GM19239 (cell line): ENCODE data around the gene ASPG.
"Not testable (repeated sequence)": the region's sequence is repeated elsewhere in the genome, so short reads cannot be mapped to it uniquely, and the experiment has no call there.

Experiments
- DNase-seq: peaks from one replicate; pipeline ENCODE4 v3.0.0; 2011; ENCODE audit warnings: low spot score; ENCODE audit not compliant: insufficient read length
- FAIRE-seq: peaks from 2 replicates; lab custom pipeline; 2011; peaks lifted over from hg19 to GRCh38; lab: Jason Lieb, UNC

Gene ASPG

DNA sequence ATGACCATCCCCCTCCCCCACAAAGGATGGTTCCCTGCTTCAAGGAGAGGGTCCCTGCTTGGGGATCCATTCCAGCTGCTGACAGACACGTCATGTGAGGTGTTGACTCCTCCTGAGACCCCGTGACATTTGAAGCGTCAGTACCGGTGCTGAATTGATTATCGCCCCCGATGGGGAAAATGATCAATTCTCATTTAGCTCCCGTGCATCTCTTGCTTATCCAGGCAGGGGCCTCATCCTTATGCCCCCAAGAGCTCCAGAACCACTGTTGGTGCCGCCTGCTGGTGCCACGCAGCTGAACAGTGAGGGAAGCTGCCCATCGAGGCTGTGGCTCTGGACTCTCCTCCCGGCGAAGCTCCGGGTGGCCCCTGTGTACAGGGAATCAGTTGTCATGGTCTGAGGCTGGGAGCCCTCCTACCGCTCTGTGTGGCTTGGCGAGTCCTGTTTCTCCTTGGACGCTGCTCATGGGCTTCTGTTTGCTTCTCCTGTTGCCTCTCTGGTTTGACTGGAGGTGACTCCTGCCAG, 57.5 kb downstream of the ASPG start:
- no peak for FAIRE-seq
- no peak for DNase-seq

DNA sequence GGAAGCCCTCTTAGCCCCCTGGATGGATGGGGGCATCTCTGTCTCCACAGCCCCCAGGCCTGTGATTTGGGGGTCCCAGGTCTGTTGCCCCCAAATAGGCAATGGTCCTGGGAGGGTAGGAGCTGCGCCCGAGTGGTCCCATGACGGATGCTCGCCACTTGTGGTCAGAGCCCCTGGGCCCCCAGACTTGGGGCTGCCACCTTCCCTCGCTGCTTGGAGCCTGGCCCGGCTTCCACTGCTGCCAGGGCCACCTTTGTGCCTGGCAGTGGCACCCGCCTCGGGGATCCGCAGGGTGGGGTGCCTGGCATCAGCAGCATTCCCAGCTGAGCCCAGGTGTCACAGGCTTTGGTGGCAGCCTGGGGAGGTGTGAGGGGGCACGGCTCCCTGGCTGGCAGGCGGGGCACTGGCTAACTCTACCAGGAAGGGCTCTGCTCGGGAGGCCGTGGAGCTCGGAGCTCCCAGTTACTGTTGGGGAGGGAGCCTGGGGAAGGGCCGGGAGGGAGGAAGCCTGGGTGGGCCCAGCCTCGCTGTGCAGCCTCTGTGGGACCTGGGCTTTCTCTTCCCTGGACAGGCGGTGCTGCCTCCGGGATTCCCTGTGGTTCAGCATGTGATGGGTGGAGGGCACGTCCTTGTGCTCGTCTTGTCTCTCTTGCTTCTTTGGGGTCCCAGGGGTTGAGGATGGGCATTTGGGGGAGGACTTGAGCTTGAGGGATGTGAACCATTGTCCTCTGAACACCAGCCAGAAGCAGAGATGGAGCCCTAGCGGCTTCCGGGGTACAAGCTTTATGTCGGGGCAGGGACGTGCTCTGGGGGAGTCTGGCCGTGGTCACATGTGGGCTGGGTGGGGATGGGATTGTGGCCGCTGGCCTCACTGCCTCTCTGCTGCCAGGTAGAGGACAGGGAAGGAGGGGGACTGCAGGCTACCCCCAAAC, 58.3 kb downstream of the ASPG start:
- DNase-seq (no peak), FAIRE-seq (no peak)

DNA sequence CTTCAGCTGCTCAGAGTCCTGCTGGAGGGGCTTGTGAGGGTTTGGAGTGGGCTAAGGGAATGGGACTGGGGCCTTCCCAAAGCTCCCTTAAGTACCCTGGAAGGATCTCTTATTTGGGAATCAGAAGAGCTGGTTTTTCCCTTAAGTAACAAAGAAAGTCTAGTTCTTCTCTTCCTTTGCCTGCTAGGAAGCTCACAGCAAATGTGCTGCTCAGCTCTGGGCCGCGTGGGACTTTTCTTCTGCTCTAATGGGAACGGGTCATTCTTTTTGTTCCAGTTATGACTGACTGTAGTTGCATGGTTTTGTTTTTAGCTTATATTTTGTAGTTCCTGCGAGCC, 58.9 kb downstream of the ASPG start:
- DNase-seq: no peak

DNA sequence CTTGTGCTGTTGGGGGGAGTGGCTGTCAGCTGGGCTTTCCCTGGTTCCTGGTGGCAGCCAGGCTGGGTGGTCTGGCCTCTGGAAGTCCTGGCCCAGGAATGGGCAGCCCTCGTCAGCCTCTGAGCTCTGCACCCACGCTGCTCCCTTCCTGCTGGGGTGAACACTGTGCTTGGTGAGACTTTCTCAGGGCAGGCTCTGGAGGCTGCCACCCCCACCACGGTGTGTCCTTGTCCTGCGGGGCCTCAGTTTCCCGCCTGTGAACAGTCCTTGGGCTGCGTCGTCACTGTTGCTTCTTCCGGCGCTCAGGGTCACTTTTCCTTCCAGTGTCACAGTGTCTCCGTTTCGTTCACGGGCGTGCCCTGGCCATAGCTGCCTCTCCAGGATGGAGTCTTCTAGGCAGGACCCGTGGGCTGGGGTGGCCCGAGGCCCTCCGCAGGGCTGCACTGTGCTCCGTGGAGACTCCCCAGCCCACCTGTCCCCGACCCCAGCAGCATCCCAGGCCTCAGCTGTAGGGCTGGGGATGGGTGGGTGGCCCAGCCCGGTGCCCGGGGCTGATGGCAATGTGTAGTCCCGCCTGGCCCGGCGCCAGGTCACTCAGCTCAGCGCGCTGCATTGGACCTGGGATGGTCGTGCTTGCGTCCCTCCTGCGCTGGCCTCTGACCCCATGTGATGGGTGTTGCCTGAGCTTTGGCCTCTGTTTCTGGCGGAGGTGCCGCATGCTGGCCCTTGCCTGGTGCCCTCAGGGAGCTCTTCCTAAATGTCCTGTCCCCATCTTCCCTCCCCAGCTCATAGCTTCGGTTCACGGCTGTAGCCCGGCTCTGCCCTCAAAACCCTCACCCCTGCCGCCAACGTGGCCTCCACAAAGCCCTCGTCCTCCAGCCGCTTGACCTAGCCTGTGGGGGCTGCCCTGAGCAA, 59.7 kb downstream of the ASPG start:
- DNase-seq (no peak), FAIRE-seq (no peak)

More for the DNA sequence above, 58.9 kb downstream of the ASPG start:
- FAIRE-seq: no peak

DNA sequence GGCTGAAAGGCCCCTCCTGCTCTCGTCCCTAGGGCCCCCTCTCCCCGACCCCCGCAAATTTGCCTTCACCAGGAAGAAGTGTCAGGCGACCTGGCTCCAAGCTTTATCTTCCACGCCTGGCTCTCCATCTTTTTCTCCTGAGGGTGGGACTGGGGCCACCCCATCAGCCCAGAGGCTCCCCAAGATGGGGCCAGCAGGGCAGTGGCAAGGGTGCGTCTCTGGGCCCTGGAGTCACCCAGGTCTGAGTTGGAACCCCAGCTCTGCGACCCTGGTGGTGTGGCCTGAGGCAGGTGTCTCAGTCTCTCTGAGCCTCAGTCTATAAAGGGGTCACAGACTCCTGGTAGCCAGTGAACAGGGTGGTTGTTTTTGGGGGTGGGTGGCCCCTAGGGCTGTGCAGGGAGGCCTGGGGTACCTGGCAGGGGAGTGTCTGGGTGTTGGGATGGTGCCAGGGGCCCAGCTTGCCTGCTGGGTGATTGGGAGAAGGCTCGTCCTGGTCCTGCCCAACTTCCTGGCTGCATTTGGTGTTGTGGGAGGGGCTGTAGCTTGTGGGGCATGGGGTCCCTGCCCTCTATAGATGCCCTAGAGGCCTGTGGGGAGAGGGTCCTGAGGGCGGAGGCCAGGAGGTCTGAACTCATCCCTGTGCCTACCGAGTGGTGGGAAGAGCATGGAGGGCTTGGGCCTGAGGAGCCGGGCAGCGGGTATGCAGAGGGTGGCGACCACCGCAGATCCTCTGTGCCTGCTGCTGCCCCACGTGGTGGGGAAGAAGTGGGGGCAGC, 60.5 kb downstream of the ASPG start:
- DNase-seq: no peak
- no peak for FAIRE-seq

DNA sequence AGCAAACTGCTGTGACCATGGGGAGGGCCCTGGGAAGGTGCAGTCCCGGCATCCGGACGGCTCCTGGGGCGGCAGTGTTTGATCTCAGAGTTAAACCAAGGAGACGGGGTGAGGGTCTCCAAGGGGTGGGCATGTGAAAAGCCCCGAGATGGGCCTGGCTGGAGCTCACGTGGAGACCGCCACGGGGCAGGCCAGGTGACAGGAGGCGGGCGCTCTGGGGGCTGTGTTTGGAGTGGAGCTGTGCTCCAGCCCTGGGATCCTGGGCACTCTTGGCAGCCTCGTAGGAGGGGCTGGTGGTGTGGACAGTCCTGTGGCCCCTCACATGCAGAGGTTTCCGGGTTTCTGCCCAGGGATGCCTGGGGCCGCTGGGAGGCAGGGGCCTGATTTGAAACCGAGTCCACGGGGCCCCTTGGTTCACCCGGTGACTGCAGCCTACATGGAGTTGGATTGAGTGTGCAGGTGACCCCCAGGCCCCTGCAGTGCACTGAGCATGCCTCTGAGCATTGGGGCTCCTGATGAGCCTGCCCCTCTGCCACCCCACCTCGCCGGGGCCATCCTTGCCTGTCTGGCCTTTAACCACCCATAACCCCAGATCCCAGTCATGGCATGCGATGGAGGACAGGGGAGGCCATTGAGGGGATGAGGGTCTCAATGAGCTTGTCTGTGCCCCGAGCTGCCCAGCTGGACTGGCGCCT, 61.3 kb downstream of the ASPG start:
- FAIRE-seq (no peak), DNase-seq (no peak)

DNA sequence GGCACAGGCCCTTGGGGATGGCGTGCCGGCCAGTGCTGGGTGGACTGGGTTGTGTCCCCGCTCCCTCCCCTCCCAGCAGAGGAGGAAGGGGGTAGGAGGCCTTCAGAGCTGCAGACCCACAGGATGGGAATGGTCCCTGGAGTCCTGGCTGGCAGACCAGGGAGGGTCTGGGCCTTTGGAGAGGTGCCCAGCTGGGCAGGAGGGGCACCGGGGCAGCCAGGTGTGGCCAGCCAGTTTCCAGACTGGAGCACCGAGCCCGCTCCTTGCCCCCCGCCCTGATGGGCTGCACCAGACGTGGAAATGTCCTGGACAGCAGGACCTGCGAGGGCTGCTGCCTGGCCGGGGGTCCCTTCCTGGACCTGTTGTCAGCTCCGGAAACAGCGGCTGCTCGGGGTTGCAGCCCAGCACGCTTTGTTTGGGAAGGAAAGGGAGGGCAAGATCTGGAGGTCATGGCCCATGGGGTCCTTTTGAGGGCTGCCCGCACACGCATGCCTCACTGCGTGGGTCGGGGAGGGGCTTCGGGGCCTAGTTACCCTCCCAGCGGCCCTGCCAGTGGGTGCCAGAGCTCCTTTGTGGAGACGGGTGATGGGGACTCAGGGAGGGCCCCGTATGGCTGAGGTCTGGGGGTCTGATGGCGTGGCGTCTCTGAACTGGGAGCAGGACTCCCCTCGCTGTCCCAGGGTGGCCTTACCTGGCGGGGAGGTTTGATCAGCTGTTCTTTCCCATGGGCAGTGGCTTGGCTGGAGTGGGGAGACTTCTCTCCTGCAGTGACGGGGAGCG, 62.0 kb downstream of the ASPG start:
- no peak for DNase-seq

DNA sequence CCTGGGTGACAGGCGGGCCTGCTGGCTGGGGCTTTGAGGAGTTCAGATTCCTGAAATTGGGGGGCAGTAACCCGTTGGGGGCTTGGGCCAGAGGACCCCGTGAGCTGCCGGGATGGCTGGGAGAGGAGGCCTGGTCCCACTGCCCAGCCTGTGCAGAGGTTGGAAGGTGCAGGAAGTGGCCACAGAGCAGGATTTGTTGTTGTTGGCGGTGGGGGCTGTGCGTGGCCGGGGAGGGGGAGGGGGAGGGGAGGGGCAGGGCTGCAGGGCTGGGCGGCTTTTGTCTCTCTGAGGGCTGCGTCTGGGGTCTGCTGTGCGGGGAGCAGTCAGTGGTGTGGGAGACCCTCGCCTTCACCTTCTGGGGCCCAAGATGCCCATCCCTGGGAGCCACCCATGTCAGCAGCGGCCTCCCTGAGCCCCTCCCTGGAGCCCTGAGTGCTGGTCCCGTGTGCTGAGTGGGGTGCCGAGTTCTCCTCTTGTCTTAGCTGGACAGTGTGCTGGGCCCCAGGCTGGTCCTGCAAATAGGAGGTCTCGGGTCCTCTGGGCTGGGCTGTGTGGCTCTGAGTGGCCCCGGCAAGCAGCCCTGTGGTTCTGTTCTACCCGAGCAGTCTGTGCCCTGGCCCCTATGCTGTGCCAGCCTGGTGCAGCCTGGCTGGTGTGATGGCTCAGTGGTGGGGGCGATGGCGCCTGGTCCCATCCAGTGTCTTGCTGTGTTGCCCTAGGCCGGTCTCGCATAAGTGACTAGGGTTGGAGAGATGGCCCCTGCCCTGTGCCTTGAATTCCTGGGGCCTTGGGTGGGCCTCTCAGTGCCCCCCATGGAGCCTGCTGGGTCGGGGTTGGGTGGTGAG, 63.2 kb downstream of the ASPG start:
- DNase-seq: no peak
- no peak for FAIRE-seq

More for the DNA sequence above, 62.0 kb downstream of the ASPG start:
- no peak for FAIRE-seq

DNA sequence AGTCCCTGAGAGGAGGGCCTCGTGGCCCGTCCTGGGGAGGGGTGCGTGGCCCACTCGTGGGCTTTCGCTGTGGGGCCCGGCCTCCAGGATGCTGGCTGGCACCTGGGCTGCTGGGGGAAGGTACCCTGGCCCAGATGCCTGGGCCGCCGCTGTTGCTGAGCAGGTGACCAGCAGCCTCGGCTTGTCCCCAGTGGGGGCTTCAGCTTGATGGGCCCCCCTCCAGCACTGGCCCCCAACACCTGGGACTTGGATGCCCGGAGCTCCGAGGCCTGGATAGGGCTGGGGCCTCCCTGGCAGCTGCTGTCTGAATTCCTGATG, 63.7 kb downstream of the ASPG start:
- DNase-seq: no peak
- FAIRE-seq: no peak

DNA sequence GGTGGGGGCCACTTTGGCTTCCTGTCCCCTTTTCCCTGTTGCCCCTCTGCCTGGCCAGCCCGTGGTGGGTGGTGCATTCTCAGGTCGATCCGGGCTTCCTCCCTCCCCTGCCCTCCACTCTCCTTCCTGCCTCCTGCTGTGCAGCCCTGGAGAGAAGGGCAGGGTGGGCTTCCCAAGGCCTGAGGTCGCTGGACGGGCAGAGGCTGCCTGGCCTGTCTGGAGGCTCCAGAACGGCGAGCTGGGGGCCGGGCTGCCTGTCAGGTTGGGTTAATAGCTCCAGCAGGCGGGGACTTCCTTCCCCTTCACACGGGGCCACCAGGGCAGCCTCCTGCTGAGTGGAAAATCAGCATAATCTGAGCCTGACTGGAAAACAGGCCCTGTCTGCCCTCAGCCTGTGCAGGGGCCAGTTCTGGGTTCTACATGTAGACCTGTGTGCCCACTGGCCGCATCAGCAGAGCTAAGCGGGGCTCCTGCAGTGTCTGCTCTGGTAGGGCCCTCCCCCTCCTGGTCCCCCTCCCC, 64.2 kb downstream of the ASPG start:
- DNase-seq (no peak), FAIRE-seq (no peak)

DNA sequence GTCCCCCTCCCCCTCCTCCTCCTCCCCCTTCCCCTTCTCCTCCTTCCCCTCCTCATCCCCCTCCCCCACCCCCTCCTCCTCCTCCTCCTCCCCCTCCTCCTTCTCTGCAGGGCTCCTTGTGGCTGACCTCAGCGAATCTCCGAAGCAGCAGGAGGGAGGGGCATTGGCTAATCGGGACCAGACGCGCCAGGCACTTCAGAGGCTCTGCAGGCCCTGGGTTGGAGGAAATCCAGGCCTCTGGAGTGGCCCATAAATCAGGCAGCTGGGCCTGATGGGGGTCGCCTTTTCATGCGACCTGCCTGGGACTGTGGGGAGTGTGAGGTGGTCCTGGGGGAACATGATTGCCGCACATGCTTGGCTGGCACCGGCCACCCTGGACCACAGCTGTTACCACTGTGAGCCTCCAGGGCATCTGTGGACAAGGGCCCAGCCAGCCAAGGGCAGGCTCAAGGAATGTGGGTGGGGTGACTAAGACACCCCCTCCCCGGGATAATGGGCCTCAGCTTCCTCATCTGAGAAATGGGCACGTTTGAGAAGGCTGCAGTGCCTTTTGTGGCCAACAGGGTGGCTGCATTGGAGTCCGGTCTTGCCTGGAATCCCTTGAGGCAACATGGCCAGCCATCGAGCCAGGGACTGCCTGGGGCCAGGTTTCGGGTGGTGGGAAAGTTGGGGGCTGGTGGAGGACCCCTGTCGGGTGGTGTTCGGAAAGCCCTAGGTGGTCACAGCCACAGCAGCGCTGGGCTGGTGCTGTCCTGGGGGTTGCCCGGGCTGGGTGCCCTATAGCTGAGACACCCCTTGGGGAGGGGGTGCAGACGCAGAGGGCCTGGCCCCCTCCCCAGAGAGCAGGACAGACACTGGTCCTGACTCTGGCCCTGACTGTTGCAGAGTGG, 64.9 kb downstream of the ASPG start:
- DNase-seq: no peak
- FAIRE-seq: no peak

DNA sequence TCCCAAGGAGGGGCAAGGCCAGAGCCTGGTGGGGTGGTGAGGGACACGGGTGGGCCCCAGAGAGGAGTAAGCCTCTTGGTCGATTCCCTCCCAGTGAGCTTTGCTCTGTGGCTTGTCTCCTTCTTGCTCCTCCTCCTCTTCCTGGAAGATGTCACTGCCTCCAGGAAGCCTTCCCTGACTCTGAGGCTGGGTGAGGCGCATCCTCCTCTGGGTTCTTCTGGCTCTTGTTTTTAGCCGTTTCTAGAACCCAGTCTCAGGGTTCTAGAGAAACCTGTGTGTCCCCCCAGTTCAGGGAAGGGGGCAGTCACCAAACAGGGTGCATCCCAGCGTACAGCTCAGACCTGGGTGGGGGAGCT, 65.5 kb downstream of the ASPG start:
- no peak for FAIRE-seq
- no peak for DNase-seq

DNA sequence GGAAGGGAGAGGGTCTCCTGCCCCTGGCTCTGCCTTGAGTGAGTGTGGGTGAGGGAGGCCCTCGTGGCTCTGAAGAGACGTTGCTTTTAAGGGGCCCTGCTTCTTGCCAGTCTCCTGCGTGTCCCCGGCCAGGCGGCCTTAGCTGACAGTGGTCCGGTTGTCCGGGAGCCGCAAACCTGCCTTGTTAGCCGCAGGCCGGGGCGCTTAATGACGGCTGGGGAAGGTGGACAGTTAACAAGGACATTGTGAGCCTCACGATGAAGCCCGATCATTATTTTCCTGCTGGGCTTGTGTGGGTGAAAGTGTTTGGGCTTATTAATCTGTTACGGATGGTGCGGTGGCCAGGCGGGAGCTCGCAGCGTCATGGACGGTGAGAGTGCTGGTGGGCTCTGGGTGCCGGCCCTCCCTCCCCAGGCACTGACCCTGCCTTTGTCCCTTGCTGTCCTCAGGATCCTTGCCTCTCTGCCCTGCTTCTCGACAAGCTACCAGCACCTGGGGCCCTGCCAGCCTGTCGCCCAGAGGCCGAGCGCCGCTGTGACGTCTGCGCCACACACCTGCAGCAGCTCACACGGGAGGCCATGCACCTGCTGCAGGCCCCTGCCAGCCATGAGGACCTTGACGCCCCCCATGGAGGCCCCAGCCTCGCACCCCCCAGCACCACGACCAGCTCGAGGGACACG, 66.2 kb downstream of the ASPG start:
- DNase-seq (no peak), FAIRE-seq (no peak)

DNA sequence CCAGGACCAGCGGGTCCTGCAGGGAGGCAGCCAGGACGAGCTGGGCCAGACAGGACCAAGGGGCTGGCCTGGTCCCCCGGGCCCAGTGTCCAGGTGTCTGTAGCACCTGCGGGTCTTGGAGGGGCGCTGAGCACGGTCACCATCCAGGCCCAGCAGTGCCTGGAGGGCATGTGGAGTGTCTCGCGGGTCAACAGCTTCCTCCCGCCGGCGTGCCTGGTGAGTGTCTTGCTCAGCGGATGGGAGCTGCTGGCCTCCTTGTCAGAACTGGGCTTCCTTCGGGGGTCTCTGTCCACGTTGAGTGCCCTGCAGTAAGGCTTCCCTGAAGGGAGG, 66.7 kb downstream of the ASPG start:
- FAIRE-seq (no peak), DNase-seq (no peak)

DNA sequence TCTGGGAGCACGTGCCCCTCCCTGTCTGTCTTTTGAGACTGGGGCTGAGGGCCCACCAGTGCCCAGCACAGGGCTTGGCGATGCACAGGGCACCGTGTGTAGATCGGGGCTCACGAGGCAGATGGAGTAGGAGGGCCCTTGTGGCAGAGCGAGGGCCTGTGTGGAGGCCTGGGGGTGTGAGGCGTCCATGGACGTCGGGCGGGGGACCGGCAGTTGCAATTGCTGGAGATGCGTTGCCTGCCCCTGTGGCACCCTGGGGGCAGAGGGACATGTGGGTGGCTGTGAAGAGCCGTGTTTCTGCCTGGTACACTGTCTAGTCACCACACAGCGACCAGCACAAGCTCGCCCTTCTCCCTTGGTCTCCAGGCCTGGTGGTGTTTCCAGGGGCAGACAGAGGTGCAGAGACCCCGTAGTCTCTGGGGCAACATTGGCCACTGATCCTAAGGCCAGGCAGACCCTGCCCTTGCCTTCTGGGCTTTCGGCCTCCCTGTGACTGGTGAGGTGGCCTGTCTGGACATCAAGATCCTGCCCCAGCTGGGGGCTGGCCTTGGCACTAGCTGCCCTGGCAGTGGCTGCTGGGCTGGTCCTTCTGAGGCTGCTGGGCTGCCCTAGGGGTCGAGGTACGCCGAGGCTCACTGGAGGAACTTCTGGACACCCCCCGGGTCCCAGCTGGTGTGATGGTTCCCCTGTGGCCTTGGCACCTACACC, 67.3 kb downstream of the ASPG start:
- FAIRE-seq (no peak), DNase-seq (no peak)

DNA sequence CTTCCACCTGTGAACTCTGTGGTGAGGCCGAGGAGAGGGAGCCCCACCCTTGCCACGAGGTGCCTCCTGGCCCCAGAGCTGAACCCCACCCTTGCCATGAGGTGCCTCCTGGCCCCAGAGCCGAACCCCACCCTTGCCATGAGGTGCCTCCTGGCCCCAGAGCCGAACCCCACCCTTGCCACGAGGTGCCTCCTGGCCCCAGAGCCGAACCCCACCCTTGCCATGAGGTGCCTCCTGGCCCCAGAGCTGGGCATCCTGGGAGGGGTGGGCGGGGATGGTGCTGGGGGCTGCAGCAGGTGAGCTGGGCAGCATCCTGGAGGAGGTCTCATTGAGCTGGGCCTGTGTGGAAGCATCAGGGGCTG, 67.9 kb downstream of the ASPG start:
- DNase-seq, FAIRE-seq: not testable (repeated sequence)
